Stimulated activated CD4-positive, alpha-beta T cell treated with anti-CD3 and anti-CD28 coated beads, Interleukin-4, amount 100 ng/mL, for 1 hour (primary cell): ENCODE results near the gene MAP2K4.
"Not testable (repeated sequence)": the region's sequence is repeated elsewhere in the genome, so short reads cannot be mapped to it uniquely, and the experiment has no call there.

Experiments
- DNase-seq: peaks from one replicate; pipeline ENCODE4 v3.0.0-alpha.2; 2020

MAP2K4 gene

DNA sequence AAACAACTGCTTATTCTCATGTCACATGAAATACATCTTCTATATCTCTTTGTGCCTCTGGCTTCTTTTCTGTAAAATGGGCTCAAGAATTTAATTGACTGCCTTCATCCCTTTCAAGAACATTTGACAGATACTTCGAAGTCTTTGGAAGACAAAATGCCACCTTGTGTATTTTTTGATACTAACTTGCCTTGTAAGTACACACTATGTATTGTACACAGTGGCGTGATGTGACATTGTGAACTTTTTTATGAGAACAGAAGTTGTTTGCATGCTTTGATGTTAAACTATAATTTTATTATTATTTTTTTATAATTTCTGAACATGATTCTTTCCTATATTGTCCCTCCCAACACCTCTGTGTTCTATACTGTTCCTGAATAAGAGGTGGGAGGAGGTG, 73.7 kb downstream of the MAP2K4 start:
- DNase-seq, result no peak

GRCh38 chr17:12095522-12095921, 74.8 kb downstream of the MAP2K4 start:
- no peak for DNase-seq

DNA sequence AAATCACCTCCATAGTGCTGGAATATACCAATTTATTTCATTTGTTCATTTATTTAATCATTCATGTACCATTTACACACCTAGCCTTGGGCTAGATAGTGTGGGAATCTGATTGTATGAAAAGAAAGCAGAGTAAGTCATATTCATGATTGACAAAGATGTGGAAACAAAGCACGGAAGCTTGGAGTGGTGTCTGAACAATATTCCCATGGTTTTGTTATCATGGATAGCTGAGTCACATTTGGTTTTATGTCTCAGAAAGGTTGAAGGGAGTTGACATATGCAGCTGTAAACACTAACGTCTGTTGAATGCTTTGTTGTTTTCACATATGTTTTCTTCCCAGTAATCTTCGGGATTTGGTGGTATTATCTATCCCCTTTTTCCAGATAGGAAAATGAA, 76.6 kb downstream of the MAP2K4 start:
- no peak for DNase-seq

DNA sequence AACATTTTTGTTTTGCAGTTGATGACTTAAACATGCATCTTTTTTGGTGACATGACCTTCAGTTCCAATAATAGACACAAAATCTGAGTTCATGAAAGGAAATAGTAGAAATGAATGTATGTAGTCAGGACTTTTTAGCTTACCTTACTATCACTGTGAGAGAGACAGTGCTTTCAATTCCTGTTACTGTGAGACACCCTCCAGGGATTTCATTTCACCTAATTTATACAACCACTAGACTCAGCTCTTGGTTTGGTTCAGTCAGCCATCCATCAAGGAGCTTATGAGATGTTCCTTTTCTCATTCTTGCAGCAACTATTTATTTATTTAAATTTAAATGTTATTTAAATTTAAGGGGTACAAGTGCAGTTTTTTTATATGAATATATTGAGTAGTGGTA, 77.9 kb downstream of the MAP2K4 start:
- DNase-seq, result no peak

DNA sequence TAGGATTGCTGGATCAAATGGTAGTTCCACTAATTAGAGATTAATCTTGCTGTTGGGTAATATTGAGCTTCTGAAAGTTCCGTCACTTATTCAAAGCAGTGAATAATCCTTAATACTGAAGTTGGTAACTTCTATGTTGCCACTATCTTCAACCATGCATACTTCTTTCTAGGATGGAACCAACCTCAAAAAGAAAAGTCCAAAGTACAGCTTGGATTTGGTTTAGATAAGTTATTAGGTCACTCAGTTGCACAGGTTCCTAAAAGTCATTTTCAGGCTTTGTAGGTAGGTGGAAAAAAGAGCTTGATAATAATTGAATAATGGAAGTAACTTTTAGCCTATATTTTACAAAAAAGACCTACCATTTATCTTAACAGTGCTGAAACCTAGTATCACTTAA, 78.7 kb downstream of the MAP2K4 start:
- no peak for DNase-seq

DNA sequence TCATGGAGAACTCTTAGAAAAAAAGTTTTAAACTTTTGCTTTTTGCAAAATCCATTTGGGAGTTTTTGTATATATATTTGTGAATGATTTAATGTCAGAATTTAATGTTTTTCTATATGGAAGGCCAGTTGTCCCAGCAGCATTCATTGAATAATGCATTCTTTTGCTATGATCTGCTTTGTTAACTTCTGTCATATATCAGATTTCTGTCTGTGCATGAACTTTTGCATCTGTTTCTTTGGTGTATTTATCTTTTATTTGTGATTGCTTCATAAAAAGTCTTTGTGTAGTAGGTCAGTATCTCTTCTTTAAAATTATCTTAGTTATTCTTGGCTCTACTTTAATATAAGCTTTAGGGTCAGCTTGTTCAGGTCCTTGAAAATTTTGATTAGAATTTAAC, 84.2 kb downstream of the MAP2K4 start:
- no peak for DNase-seq

DNA sequence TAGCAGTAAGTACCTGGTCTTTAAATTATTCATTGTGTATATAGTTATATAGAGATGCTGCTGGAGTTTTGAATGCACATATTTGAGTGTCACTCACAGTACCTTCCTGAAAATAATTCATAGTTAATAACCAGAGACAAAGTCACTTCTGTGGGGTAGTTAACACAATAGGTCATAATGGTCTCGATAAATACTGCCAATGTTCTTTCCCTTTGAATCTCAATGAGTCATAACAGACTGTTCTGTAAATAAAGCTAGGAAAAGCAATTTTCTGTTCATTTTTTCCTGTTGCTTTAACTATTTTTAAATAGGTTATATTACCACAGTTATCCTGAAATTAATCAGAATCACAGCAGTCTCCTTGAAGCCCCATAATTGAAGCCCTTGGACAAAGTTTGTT, 87.2 kb downstream of the MAP2K4 start:
- DNase-seq, result no peak

GRCh38 chr17:12110906-12111305, 90.2 kb downstream of the MAP2K4 start:
- no peak for DNase-seq

DNA sequence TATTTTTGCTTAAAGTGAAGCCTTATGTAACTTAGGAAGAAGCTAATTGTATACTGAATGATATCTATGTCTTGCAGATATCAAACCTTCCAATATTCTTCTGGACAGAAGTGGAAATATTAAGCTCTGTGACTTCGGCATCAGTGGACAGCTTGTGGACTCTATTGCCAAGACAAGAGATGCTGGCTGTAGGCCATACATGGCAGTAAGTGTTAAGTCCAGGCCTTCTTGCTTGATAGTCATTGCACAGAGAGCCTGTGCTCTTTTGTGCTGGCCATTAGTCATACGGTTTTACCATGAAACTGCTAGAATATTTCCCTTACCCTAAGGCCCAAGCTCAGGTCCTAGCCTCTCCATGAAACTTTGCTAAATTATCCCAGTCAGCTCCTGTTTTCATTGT, 92.5 kb downstream of the MAP2K4 start:
- no peak for DNase-seq

GRCh38 chr17:12114686-12115418, 94.2 kb downstream of the MAP2K4 start:
- no peak for DNase-seq

GRCh38 chr17:12116143-12116542, 95.5 kb downstream of the MAP2K4 start:
- no peak for DNase-seq

DNA sequence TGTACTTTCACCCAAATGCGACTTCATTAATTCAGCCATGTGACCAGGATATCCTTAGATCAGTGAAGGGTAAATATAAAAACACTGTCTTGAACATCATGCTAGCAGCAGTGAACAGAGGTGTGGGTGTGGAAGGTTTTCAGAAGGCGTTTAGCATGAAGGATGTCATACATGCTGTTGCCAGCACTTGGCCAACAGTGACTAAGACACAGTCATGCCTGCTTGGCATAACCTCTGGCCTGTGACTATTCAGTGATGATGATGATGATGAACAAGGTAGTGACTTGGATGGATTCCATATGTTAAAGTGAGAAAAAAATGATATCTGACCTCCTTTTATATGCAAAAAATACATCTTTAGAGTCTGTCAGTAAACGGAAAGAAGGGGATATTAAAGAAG, 97.9 kb downstream of the MAP2K4 start:
- DNase-seq, result no peak

GRCh38 chr17:12122075-12122474, 101.4 kb downstream of the MAP2K4 start:
- DNase-seq, result no peak

GRCh38 chr17:12127177-12127576, 106.5 kb downstream of the MAP2K4 start:
- no peak for DNase-seq

DNA sequence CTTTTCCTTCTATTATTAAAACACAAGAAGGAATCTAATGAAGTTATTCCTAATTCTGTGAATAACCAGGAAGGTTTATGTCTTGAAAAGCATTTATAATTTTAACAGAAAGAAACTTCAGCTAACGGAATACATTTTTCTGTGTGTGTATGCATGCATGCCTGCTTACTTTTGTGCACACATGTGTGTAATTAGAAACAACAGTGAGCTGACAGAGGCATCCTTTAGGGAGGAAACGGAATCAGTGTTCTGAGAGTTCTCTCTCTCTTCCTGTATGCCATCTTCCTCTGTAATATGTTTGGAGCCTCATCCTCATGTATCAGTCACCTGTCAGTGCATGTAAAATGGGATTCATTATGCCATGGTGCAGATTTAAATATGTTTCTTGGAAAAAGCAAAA, 107.0 kb downstream of the MAP2K4 start:
- no peak for DNase-seq

GRCh38 chr17:12128946-12129345, 108.3 kb downstream of the MAP2K4 start:
- DNase-seq, result no peak

DNA sequence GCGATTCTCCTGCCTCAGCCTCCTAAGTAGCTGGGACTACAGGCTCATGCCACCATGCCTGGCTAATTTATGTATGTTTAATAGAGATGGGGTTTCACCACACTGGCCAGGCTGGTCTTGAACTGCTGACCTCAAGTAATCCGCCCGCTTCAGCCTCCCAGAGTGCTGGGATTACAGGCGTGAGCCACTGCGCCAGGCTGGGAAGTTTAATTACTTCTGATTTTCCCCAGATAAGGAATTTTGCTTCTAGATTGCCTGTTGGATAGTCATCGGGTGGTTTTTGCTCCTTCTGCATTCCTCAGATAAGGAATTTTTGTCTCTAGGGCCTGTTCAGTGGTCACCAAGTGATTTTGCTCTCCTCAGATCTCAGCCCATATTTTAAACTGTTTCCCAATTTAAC, 112.5 kb downstream of the MAP2K4 start:
- DNase-seq, result no peak

GRCh38 chr17:12134101-12134500, 113.4 kb downstream of the MAP2K4 start:
- no peak for DNase-seq

GRCh38 chr17:12134587-12134986, 113.9 kb downstream of the MAP2K4 start:
- DNase-seq, result no peak

DNA sequence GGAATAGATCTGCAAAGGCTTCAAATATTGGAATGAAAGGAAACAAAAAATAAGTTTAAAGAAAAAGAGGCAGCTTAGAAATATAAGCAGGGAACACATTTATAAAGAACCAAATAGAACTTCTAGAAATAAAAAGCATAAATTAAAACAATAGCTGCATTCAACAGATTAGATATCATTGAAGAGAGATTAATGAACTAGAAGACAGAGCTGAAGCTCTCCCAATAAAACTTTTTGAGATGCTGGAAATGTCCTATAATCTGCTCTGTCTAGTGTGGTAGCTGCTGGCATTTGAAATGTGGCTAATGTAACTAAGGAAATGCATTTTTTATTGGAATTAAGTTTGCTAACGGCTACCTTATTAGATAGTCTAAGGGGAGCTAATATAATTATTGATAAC, 115.6 kb downstream of the MAP2K4 start:
- DNase-seq, result no peak

- DNase-seq, result no peak
Measured at GRCh38 chr17:12136646-12137045, 116.0 kb downstream of the MAP2K4 start.

GRCh38 chr17:12137859-12138258, 117.2 kb downstream of the MAP2K4 start:
- DNase-seq, result no peak

- DNase-seq, result no peak
Measured at GRCh38 chr17:12140685-12141084, 120.0 kb downstream of the MAP2K4 start.

DNA sequence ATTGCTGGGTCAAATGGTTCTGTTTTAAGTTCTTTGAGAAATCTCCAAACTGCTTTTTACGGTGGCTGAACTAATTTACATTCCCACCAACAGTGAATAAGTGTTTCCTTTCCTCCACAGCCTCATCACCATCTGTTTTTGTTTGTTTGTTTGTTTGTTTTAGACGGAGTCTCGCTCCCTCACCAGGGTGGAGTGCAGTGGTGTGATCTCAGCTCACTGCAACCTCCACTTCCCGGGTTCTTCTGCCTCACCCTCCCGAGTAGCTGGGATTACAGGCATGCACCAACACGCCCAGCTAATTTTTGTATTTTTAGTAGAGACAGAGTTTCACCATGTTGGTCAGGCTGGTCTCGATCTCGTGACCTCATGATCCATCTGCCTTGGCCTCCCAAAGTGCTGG, 141.5 kb downstream of the MAP2K4 start:
- DNase-seq, result not testable (repeated sequence)

DNA sequence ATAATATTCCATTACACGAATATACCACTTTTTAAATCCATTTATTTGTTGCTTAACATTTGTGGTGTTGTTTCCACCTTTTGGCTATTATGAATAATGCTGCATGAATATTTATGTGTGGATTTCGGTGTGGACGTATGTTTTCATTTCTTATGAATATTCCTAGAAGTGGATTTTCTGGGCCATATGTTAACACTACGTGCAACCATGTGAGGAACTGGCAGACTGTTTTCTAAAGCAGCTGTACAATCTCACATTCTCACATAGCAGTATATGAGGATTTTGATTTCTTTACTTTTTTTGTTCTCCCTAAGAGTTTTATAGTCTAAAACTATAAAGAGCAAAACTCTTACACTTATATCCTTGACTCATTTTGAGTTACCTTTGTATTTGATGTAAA, 143.4 kb downstream of the MAP2K4 start:
- no peak for DNase-seq
